HG02938 (cell line): ENCODE data around the gene CACNA2D2.

Source experiments
- ATAC-seq: cut with Tn5 transposase; IDR thresholded peaks from one replicate; pipeline ENCODE4 v1.9.1; 2021; ENCODE audit warnings: mild to moderate bottlenecking, moderate library complexity; ENCODE audit not compliant: unreplicated experiment

Gene CACNA2D2

DNA sequence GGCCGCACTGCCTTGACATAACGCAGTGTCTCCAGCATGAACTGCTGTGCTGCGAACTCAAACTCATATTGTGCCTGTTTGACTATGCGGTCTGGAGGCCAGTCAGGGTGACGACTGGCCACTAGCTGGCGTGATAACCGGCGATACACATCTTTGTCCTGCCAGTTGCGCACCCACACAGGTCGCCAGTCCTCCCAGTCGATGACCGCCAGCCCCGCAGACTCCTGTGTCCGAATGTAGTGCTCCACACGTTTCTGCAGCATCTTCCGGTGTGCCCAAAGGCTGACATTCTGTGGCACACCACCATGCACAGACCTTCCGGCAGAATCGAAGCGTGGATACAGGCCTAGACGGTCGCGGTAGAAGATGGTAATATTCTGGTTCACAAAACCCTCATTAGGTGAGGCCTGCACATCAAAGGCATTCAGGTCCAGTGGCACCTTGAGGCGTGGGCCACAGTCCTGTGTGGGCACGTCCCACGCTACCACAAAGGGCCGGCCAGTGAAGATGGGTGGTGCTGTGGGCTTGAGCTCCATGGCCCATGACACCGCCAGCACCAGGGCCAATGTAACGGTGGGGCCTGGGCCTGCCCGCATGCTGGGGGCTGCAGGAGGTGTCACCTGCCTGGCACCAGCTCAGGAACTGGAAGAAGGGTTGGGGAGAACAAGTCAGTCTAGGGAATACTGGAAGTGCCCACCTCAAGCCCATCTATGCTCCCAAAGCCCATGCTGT, 183.4 kb downstream of the CACNA2D2 start:
- ATAC-seq: no peak

DNA sequence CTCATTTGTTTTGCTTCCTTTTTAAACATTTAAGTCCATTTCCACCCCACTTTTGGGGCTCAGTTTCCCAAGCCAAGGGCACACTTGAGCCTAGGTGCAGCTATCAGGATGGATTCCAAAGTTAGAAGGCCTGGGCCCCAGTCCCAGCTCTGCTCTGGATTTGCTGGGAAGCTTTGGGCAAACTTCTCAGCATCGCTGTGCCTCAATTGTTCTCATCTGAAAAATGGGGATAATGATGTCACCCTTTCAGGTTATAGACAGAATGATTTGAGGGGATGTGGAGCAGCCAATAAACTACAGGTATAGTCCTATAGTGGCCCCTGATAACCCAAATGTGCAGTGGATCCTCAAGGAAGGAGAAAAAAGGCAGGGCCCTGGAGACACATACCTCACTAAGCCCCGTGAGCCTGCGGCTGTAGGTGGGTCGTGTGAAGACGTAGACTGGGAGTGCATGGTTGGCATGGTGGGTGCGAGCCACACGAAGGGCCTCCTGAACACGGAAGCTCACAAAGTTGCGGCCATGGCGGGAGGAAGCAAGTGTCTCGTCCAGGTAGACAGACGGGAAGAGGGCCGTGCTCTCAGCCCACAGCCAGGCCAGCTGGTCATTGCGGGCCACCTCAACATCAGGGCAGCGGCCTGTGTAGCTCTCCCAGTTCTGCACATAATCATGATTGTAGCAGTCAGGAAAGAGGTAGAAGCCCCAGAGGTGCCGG, 184.1 kb downstream of the CACNA2D2 start:
- ATAC-seq: no peak

DNA sequence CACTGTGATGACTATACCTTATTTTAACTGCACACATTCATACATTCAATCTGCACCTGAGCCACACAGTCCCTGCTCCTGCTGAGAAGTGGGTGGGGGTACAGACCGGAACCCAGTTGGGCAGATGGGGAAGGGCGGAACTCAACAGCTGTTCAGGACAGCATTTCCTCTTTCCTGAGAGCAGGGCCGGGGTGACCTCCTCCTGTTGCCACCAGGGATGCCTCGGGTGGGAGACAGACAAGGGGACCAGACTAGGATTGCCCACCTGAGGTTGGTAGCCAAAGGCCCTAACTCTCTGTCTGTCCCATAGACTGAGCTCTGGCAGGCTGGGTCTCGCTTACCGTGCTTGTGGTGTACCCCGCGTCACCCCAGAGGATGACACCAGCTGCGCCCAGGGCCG, 184.8 kb downstream of the CACNA2D2 start:
- no peak for ATAC-seq

DNA sequence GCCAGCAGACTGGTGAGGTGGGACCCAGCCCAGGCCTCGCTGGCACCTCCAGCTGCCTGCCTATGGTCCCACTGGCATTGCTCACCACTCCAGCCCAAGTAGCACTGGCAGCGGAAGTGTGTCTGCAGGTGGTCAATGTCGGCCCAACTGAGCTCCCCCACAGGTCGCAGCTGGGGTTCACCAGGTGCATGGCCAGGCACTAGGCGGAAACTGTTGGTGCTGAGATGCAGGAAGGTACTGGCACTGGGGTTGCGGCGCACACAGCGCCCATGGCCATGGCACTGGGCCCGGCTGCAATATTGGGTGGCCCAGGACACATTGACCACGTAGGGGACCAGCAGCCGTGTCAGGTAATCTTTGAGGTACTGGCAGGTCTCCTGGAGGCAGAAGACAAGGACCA, 185.3 kb downstream of the CACNA2D2 start:
- no peak for ATAC-seq

DNA sequence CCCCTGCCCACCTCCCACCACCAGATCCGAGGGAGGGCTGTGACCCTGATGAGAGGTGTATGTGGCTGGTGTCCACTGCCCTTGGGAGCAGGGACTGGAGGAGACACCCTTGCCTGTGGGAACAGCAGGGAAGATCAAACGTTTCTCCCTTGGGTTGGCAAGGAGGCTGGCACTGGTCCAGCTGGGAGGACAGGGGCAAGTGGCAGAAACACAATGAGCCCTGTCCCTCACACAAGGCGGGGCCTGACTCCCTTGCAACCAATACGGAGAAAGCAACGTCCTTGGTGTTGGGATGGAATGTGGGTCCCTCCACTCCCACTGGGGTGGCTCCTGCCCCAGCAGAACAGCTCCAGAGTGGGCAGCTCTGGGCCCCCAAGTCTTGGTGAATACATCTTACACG, 186.1 kb downstream of the CACNA2D2 start:
- no peak for ATAC-seq

DNA sequence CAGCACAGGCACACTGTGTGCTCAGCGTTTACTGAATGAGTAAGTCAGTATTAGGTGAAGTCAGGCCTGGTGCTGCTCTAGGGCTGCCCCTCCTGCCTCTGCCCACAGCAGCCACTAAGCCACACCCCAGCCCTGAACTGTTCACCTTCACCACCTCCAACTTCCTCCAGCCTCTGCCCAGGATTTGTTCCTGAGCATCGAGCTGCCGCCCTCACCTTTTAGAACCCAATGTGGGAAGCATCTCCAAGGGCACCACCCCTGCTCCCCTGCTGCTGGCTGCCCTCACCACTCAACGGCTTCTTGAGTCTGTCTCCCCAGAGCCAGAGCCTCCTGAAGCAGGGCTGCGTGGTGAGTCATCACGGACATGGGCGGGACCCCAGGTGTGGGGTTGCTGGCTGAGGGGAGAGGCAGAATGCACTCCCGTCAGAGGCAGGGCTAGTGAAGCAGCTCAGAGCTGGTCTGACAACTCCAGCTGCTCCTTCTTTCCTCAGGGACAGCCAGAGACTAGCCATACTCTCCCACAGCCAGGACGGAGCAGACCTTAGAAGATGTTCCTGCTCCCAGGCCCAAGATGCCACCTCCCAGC, 186.7 kb downstream of the CACNA2D2 start:
- ATAC-seq: no peak

DNA sequence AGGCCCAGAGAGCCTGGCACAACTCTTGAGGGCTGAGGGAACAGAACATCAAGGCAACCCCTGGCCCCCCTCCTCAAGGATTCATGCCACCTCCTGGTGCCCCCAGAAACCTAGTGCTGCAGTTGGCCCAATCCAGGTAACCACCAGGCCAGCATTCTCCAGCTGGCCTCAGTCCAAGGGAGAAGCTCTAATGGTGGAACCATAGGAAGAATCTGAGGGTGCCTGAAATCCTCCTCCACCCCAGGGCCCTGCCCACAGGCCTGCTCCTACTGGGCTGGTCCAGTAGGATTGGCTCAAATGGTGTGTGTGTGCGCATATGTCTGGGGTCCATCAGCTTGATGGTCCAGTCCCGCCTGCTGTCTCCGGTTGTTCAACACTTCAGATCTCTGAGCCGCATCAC, 188.6 kb downstream of the CACNA2D2 start:
- ATAC-seq: no peak

DNA sequence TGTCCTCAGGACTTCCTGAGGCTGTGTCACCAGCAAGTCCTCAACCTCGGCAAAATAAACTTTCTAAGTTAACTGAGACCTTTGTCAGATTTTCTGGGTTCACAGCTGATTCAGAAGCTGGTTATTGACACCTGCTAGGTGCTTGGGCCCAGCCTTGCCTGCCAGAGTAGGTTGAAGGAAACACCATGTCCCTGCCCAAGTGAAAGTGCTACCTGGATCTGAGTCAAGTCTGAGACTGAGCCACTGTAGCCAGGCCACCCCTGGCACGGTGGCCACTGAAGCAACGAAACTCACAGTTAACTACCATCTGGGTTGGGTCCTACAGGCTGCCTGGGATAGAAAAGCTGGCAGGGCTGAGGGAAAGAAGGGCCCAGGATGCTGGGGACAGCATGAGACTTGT, 189.1 kb downstream of the CACNA2D2 start:
- no peak for ATAC-seq
